ENCODE results near the gene SLC22A17. TPM values are rescaled to one million over a fixed set of nuclear protein-coding genes. Genes with fewer than 3 reads are reported as not detected.

SLC22A17 gene
- total and polyA plus RNA-seq, 10 donors, result 5.1 to 13.7 (median 7.7) TPM

DNA sequence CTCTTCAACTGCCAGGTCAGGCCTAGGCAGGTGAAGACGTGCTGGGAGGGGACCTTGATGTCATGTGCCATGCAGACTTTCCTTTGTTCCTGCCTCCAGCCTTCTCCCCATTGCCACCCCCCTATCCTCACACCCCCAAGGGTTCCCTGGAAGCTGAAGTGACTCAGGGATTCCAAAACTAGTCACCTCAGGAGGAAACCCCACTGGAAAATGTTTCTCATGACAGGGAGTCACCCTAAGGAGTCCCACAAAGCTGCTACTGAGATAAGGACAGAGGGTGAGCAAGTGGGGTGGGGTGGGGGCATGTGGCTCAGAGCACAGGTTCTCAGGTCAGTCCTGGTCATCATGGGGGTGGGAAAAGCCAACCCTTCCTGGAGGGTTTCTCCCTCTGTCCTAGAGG, 17.5 kb upstream of the SLC22A17 start:
- Histone ChIP-seq H3K36me3 (no peaks in the 10 kb centered on the region), H3K9me3 (no peaks in the 10 kb centered on the region), H3K4me3 (no peak overlapping the region), H3K4me1 (peaks cover 0 to 16% (median 8%) of the 10 kb centered on the region in 6 donors), H3K27me3 (replicated peaks in 1 of 7) (peaks cover 0 to 46% (median 15%) of the 10 kb centered on the region in 7 donors), H3K27ac (no peak overlapping the region)
- 45 to 100% (median 70%) methylated on average over 1 of the region's 1 CpG for WGBS, 5 donors
- peak; percentile 29 for DNase-seq
- TF ChIP-seq POLR2A (IDR thresholded peaks at IDR 0.05) (no peak), POLR2AphosphoS5 (IDR thresholded peaks at IDR 0.05) (no peak)
- TF ChIP-seq, protein P1, sequence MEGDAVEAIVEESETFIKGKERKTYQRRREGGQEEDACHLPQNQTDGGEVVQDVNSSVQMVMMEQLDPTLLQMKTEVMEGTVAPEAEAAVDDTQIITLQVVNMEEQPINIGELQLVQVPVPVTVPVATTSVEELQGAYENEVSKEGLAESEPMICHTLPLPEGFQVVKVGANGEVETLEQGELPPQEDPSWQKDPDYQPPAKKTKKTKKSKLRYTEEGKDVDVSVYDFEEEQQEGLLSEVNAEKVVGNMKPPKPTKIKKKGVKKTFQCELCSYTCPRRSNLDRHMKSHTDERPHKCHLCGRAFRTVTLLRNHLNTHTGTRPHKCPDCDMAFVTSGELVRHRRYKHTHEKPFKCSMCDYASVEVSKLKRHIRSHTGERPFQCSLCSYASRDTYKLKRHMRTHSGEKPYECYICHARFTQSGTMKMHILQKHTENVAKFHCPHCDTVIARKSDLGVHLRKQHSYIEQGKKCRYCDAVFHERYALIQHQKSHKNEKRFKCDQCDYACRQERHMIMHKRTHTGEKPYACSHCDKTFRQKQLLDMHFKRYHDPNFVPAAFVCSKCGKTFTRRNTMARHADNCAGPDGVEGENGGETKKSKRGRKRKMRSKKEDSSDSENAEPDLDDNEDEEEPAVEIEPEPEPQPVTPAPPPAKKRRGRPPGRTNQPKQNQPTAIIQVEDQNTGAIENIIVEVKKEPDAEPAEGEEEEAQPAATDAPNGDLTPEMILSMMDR (IDR thresholded peaks at IDR 0.05 in 8 of 11, conservative IDR thresholded peaks at IDR 0.05 in 3 of 11), result no peak
- intact Hi-C loops (cut with DNase I; ENCODE audit: low total_unique reads), result no loop called here

DNA sequence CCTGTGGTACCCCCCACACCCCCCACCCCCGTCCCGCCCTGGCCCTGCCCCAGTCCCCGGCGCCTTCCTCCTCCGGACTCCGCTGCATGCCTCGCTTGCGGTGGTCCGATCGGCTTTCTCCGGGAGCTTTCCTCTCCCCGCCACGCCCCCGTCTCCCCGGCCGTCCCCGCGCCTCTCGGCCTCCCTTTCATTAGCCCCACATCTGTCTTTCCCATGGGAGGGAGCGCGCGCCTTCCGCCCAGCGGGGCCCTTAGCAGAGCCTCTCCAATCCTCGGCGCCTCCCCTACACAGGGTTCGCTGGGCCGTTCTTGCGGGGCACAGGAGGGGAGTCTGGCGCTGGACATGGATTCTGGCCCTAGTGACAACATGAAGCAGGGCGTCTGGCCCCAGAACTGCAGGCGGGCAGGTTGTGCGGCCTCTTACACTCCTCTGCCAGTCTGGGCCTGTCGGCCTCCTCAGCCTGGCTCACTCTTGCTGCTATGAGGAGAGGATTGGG, 13.8 kb upstream of the SLC22A17 start:
- peak overlapping the region in 4 of 8 donors; percentile 31 to 60 (median 38) for H3K4me3 ChIP-seq
- peak; percentile 70 for DNase-seq
- intact Hi-C loops (cut with DNase I; ENCODE audit: low total_unique reads), result no loop called here
- peak overlapping the region in 7 of 8 donors; percentile 72 to 82 (median 76) for H3K27ac ChIP-seq
- no peaks in the 10 kb centered on the region for H3K36me3 ChIP-seq
- H3K27me3 ChIP-seq (replicated peaks in 1 of 7), result peaks cover 0 to 72% (median 26%) of the 10 kb centered on the region in 7 donors
- peaks cover 0 to 16% (median 11%) of the 10 kb centered on the region in 6 donors for H3K4me1 ChIP-seq
- TF ChIP-seq, protein P1 (IDR thresholded peaks at IDR 0.05 in 8 of 11, conservative IDR thresholded peaks at IDR 0.05 in 3 of 11), result no peak
- TF ChIP-seq POLR2AphosphoS5 (IDR thresholded peaks at IDR 0.05), result no peak
- no peak for TF ChIP-seq POLR2A (IDR thresholded peaks at IDR 0.05)
- H3K9me3 ChIP-seq, result no peaks in the 10 kb centered on the region
- WGBS, 5 donors, result 50 to 74% (median 60%) methylated on average over 22 to 34 of the region's 34 CpGs

DNA sequence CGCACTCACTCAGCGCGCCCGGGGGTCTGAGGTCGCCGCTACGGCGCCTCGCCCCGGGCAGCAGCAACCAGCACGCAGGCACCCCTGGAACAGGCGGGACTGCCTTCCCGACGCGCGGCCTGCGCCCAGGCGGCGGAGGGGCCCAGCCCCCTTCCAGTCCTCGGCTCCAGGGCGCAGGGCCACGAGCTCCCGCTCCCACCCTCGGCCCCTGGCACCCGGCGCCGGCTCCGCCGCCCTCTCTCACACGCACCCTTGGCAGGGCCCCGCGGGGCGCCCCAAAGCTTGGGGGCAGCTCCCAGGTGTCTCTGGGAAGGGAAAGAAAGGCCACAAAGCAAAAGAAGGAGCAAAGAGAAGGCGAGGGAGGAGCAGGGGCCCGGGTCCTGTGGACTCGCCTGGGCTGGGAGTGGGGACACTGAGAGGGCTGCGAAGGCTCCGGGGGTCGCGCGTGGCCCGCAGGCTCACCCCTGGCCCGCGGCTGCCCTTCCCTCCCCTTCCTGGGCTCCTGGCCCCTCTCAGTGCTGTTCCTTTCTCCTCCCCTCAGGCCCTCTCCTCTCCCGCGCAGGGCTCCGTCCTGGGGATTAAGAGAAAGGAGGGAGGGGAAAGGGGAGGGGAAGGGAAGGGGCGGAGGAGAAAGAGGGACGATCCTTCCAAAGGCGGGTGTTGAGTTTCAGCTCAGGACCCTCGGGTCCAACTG, 13.2 kb upstream of the SLC22A17 start:
- Histone ChIP-seq H3K4me1 (peaks cover 0 to 16% (median 11%) of the 10 kb centered on the region in 6 donors), H3K27me3 (replicated peaks in 1 of 7) (peaks cover 0 to 71% (median 26%) of the 10 kb centered on the region in 7 donors), H3K4me3 (peak overlapping the region; percentile 4 to 60 (median 30)), H3K27ac (peak overlapping the region in 7 of 8 donors; percentile 72 to 82 (median 76)), H3K36me3 (no peaks in the 10 kb centered on the region), H3K9me3 (no peaks in the 10 kb centered on the region)
- DNase-seq, result peak; percentile 62
- intact Hi-C loops (cut with DNase I; ENCODE audit: low total_unique reads), result no loop called here
- WGBS, 5 donors, result 6 to 10% (median 9%) methylated on average over 40 to 51 of the region's 51 CpGs
- no peak for TF ChIP-seq POLR2A (IDR thresholded peaks at IDR 0.05)
- peak in 2 of 3 donors; percentile 50 to 63 for TF ChIP-seq POLR2AphosphoS5 (IDR thresholded peaks at IDR 0.05)
- TF ChIP-seq, protein P1 (IDR thresholded peaks at IDR 0.05 in 8 of 11, conservative IDR thresholded peaks at IDR 0.05 in 3 of 11), result no peak
